ENCODE data around the gene GET3. TPM values are rescaled to one million over a fixed set of nuclear protein-coding genes. Genes with fewer than 3 reads are reported as not detected.

Gene GET3
- total and polyA plus RNA-seq, 3 experiments from 2014 or later, result 72.5 to 101 (median 96.9) TPM

DNA sequence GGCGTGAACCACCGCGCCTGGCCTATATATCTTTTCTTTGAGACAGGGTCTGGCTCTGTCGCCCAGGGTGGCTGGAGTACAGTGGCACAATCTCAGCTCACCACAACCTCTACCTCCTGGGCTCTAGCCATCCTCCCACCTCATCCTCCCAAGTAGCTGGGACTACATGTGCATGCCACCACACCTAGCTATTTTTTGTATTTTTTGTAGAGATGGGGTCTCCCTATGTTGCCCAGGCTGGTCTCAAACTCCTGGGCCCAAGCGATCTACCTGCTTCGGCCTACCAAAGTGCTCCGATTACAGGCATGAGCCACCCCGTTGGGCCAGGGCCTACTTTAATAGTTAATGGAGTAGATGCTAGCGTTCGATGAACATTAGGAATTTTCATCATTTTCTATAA lies 17.0 kb upstream of the GET3 start:
- CTCF ChIA-PET, result interaction anchor here (0.6 to 4.4 kb wide), 6 partner anchors 14 to 127 kb away, joined by 3 to 25 read pairs (median 4); partner anchors contain the start of gene TRIR
- no peaks in the 10 kb centered on the region for H3K9me3 Mint-ChIP-seq
- Histone ChIP-seq H3K36me3 (ENCODE audit: insufficient read depth, low read length) (peaks cover 7% of the 10 kb centered on the region), H3K27ac (ENCODE audit: low read depth, low read length) (peak overlapping the region; percentile 38), H3K9me3 (ENCODE audit: low read length) (no peaks in the 10 kb centered on the region), H3K4me3 (ENCODE audit: low read length) (peak overlapping the region; percentile 45), H3K4me1 (ENCODE audit: insufficient read depth, low read length) (peaks cover 17% of the 10 kb centered on the region), H3K27me3 (ENCODE audit: insufficient read depth, low read length, poor library complexity, severe bottlenecking) (no peaks in the 10 kb centered on the region)
- H3K27me3 Mint-ChIP-seq, result peaks cover 0 to 4% of the 10 kb centered on the region in 2 donors
- peaks cover 35 to 46% (median 38%) of the 10 kb centered on the region in 3 donors for H3K4me1 Mint-ChIP-seq
- peak overlapping the region; percentile 73 to 88 (median 77) for H3K4me3 Mint-ChIP-seq
- H3K36me3 Mint-ChIP-seq, result peaks cover 0 to 40% (median 6%) of the 10 kb centered on the region in 3 donors
- POLR2A ChIA-PET, result no interaction called here
- no peak for DNase-seq
- H3K27ac Mint-ChIP-seq, result peak overlapping the region in 6 of 8 donors; percentile 43 to 96 (median 78)

DNA sequence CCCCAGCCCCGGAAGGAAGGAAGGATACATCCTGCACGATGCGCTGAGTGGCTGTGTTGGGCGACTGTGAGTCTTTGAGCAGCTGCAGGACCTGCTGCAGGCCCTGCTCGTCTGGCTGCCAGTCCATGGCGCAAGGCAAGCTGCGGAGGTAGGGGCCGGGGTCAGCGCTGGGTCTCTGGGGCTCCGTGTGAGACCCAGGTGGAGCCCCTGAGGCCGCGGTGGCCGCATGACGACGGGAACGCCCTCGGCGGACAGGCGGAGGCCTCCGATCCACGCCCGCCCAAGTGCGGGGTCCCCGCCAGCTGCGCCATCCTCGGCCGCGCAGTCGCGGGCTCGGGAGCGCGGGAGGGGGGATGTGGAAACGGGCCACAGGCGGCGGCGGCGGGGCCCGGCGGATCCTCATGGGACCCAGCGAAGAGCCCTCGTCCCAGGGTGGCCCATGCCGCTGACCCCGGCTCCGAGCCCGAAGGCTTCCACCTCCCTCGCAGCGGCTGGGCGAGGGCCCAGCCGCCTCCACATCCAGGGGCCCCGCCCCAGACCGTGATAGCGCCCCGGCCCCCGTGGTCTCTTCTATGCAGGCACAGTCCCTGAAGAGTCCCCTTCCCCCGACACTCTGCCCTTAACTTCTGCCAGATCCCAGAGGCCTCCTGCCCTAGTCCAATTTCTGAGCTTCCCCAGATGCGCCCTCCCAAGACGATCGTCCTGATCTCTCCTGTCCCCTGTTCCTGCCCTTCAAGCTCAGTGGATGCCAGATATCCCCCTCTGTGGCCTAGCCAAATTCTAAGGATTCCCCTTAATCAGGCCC lies 16.2 kb upstream of the GET3 start:
- Histone ChIP-seq H3K4me1 (ENCODE audit: insufficient read depth, low read length) (peaks cover 17% of the 10 kb centered on the region), H3K4me3 (ENCODE audit: low read length) (peak overlapping the region; percentile 76), H3K9me3 (ENCODE audit: low read length) (no peaks in the 10 kb centered on the region), H3K27me3 (ENCODE audit: insufficient read depth, low read length, poor library complexity, severe bottlenecking) (no peaks in the 10 kb centered on the region), H3K27ac (ENCODE audit: low read depth, low read length) (peak overlapping the region; percentile 60), H3K36me3 (ENCODE audit: insufficient read depth, low read length) (peaks cover 7% of the 10 kb centered on the region)
- peaks cover 35 to 46% (median 38%) of the 10 kb centered on the region in 3 donors for H3K4me1 Mint-ChIP-seq
- peak in 1 of 5 donors; percentile 18 for DNase-seq
- ChIA-PET CTCF (interaction anchor here (0.6 to 4.4 kb wide), 6 partner anchors 13 to 126 kb away, joined by 3 to 25 read pairs (median 4); partner anchors contain the start of gene TRIR), POLR2A (interaction anchor here (0.6 to 4.0 kb wide), 3 partner anchors 14 to 225 kb away, joined by 5 to 38 read pairs (median 7); partner anchors contain the start of genes FBXW9, GET3 and TRIR)
- peaks cover 0 to 4% of the 10 kb centered on the region in 2 donors for H3K27me3 Mint-ChIP-seq
- peaks cover 0 to 33% (median 6%) of the 10 kb centered on the region in 3 donors for H3K36me3 Mint-ChIP-seq
- H3K27ac Mint-ChIP-seq, result peak overlapping the region; percentile 77 to 97 (median 91)
- peak overlapping the region; percentile 90 to 94 (median 92) for H3K4me3 Mint-ChIP-seq
- H3K9me3 Mint-ChIP-seq, result no peaks in the 10 kb centered on the region

DNA sequence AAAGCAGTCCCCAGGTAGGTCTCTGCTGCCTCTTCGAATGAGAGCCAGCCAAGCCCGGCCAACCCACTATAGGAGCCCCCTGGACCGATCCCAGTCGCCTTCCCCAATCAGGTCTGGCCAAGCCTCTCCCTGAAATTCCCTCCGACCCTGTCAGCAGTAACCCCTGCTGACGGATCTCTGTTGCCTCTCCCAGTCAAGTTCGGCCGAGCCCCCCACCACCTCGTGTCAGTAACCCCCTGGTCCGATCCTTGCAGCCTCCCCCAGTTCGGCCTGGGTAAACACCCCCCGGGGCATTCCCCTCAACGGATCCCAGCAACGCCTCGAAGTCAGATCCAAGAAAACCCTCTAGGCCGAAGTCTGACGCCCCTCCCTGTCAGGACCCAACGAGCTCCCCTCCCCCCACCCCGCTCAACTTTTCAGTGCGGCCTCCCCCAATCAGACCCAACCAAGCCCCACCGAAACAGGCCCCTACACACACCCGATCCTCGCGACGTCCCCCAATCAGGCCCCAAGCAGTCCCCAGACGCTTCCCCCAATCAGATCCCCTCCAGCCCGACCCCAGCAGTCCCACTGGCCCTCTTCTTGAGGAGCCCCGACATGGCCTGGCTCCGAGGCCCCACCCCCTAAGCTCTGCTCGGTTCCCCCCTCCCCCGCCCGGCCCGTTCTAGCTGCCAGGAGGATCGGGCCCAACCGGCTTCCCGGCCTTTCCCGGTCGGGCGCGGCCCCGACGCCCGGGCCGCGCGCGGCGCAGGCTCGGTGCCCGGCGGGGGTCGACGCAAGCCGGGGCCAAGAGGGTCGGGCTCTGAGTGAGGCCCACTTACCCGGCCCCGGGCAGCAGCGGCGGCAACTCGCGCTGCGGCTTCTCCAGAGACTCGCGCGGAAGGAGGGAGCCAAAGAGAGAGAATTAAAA lies 15.4 kb upstream of the GET3 start:
- Histone ChIP-seq H3K27me3 (ENCODE audit: insufficient read depth, low read length, poor library complexity, severe bottlenecking) (no peaks in the 10 kb centered on the region), H3K36me3 (ENCODE audit: insufficient read depth, low read length) (peaks cover 7% of the 10 kb centered on the region), H3K4me1 (ENCODE audit: insufficient read depth, low read length) (peaks cover 17% of the 10 kb centered on the region), H3K27ac (ENCODE audit: low read depth, low read length) (peak overlapping the region; percentile 60), H3K4me3 (ENCODE audit: low read length) (peak overlapping the region; percentile 76), H3K9me3 (ENCODE audit: low read length) (no peaks in the 10 kb centered on the region)
- H3K4me1 Mint-ChIP-seq, result peaks cover 35 to 46% (median 38%) of the 10 kb centered on the region in 3 donors
- H3K27me3 Mint-ChIP-seq, result peaks cover 0 to 4% of the 10 kb centered on the region in 2 donors
- peak overlapping the region; percentile 89 to 97 (median 94) for H3K27ac Mint-ChIP-seq
- H3K36me3 Mint-ChIP-seq, result peaks cover 0 to 28% (median 3%) of the 10 kb centered on the region in 3 donors
- ChIA-PET CTCF (interaction anchor here (0.6 to 4.4 kb wide), 4 partner anchors 12 to 39 kb away, joined by 3 to 25 read pairs (median 4); partner anchors contain the start of genes GET3 and TRIR), POLR2A (interaction anchor here (0.6 to 4.0 kb wide), 5 partner anchors 13 to 1193 kb away, joined by 4 to 38 read pairs (median 7); partner anchors contain the start of genes ECSIT, FBXW9, GET3 and TRIR)
- DNase-seq, result peak in 4 of 5 donors; percentile 42 to 67 (median 52)
- peak overlapping the region; percentile 90 to 95 (median 94) for H3K4me3 Mint-ChIP-seq
- no peaks in the 10 kb centered on the region for H3K9me3 Mint-ChIP-seq

DNA sequence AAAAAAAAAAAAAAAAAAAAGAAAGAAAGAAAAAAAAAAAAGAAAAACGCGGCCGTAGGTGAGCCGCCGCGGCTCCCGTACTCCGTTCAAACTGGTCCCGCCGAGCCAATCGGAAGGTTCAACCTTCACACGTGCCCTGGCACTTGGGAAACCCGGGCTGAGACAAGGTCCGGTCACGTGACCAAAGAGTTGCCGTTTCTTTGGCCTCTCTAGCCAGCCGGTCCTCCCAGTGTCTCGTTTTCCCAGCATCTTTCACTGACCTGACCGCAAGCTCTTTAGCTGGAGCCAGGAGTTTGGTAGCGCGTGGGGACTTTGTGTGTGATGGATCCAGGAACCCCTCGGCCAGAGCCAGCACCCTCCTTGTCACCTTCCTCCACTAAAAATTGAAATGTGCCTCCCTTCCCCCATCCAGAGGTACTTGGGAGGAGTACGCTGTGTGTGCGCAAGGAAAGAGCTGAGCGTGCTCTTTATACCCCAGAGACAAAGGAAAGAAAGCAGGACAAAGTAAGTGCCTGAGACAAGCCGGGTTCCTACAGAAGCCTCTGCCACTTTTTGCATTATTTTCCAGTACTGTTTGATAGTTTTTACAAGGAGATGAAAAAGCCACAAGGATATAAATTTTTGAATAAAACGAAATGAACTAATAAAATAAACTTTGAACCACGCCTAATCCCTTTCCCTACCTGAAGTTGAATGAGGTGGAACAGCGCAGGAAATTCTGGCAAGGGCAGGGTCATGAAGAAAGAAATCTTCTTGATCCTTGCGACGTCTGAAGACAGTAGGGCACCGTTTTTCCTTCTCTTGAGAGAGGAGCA lies 14.5 kb upstream of the GET3 start:
- Mint-ChIP-seq H3K27ac (peak overlapping the region; percentile 85 to 96 (median 94)), H3K36me3 (peaks cover 0 to 26% (median 3%) of the 10 kb centered on the region in 3 donors), H3K4me3 (peak overlapping the region; percentile 90 to 95 (median 94)), H3K4me1 (peaks cover 35 to 46% (median 38%) of the 10 kb centered on the region in 3 donors), H3K9me3 (no peaks in the 10 kb centered on the region), H3K27me3 (peaks cover 0 to 4% of the 10 kb centered on the region in 2 donors)
- H3K9me3 ChIP-seq (ENCODE audit: low read length), result no peaks in the 10 kb centered on the region
- peaks cover 7% of the 10 kb centered on the region for H3K36me3 ChIP-seq (ENCODE audit: insufficient read depth, low read length)
- H3K4me3 ChIP-seq (ENCODE audit: low read length), result peak overlapping the region; percentile 98
- H3K27me3 ChIP-seq (ENCODE audit: insufficient read depth, low read length, poor library complexity, severe bottlenecking), result no peaks in the 10 kb centered on the region
- H3K27ac ChIP-seq (ENCODE audit: low read depth, low read length), result peak overlapping the region; percentile 60
- ChIA-PET CTCF (interaction anchor here (0.9 to 4.4 kb wide), 6 partner anchors 11 to 69 kb away, joined by 3 to 25 read pairs (median 5); partner anchors contain the start of genes GET3, JUNB and TRIR), POLR2A (interaction anchor here (0.6 to 4.0 kb wide), 11 partner anchors 9 to 1194 kb away, joined by 3 to 38 read pairs (median 4); partner anchors contain the start of genes DHPS, ECSIT, FBXW9 and GET3)
- DNase-seq, result peak; percentile 90 to 97 (median 92)
- peaks cover 17% of the 10 kb centered on the region for H3K4me1 ChIP-seq (ENCODE audit: insufficient read depth, low read length)

DNA sequence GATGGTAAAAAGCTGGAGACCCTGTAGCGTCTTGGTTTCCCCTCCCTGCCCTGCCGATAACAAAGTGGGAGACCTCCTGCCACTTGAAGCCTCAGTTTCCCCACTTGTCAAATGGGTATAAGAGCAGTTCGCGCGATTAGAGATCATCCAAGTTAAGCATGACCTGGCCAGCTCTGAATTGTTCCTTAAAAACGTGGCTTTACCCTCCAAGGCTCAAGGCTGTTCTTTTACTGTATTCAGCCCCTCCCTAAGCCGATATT lies 14.0 kb upstream of the GET3 start:
- peak overlapping the region; percentile 98 for H3K4me3 ChIP-seq (ENCODE audit: low read length)
- H3K36me3 ChIP-seq (ENCODE audit: insufficient read depth, low read length), result peaks cover 7% of the 10 kb centered on the region
- Mint-ChIP-seq H3K36me3 (peaks cover 0 to 29% (median 3%) of the 10 kb centered on the region in 3 donors), H3K27me3 (peaks cover 0 to 4% of the 10 kb centered on the region in 2 donors), H3K9me3 (no peaks in the 10 kb centered on the region), H3K27ac (peak overlapping the region; percentile 85 to 96 (median 94)), H3K4me1 (peaks cover 35 to 46% (median 38%) of the 10 kb centered on the region in 3 donors), H3K4me3 (peak overlapping the region; percentile 90 to 95 (median 94))
- DNase-seq, result no peak
- H3K27me3 ChIP-seq (ENCODE audit: insufficient read depth, low read length, poor library complexity, severe bottlenecking), result no peaks in the 10 kb centered on the region
- CTCF ChIA-PET, result interaction anchor here (0.9 to 4.4 kb wide), 7 partner anchors 11 to 68 kb away, joined by 3 to 25 read pairs (median 5); partner anchors contain the start of genes GET3, JUNB and TRIR
- POLR2A ChIA-PET, result interaction anchor here (0.6 to 4.0 kb wide), 7 partner anchors 8 to 431 kb away, joined by 3 to 38 read pairs (median 4); partner anchors contain the start of genes DHPS, GET3, JUNB and TRIR
- H3K27ac ChIP-seq (ENCODE audit: low read depth, low read length), result peak overlapping the region; percentile 60
- peaks cover 17% of the 10 kb centered on the region for H3K4me1 ChIP-seq (ENCODE audit: insufficient read depth, low read length)
- H3K9me3 ChIP-seq (ENCODE audit: low read length), result no peaks in the 10 kb centered on the region

DNA sequence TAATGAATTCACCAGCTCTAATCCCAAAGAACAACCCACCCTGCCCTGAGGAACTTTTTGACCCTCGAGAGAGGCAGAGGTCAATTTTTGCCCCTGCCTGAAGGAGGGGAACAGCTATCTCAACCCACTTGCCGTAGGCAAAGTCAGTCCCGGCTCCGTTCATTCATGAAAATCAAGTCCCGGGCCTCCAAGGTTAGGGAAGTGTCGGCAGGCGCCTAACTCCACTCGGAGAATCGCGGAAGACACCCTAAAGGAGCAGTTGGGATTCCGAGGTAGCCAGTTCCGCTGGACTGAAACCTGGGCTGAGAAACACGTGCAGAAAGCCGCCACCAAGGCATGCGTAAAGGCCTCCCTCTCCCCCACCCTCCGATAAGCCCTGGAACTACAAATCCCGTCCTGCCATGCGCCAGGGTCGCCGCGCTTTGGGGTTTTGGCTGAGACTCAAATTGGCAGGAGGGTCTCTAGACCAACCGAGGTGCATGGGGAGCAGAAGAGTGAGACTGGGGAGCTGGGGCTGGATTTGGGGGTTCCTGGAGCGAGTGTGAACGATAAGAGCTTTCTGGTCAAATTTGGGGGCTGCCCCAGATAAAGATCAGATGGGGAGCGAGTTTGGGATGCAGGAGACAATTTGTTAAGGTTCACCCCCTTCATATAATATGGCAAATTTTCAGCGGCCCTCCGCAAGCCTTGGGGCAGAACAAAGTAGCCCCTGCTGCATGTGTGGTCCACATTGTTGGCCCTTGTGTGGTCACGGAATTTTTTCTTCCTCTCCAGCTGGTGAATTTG lies 13.5 kb upstream of the GET3 start, which contains the start of gene TNPO2:
Gene TNPO2, minus strand, starts transcription at position 292 of the 786 bp plus-strand sequence. CDS start 2,955 bp downstream, outside the sequence.
- H3K36me3 ChIP-seq (ENCODE audit: insufficient read depth, low read length), result peaks cover 7% of the 10 kb centered on the region
- H3K4me3 ChIP-seq (ENCODE audit: low read length), result peak within 1 kb of the TSS; percentile 98
- peaks cover 17% of the 10 kb centered on the region for H3K4me1 ChIP-seq (ENCODE audit: insufficient read depth, low read length)
- peaks cover 0 to 28% (median 0%) of the 10 kb centered on the region in 3 donors for H3K36me3 Mint-ChIP-seq
- H3K4me3 Mint-ChIP-seq, result peak within 1 kb of the TSS; percentile 90 to 95 (median 94)
- POLR2A ChIA-PET, result interaction anchor here (0.6 to 4.0 kb wide), 6 partner anchors 8 to 431 kb away, joined by 3 to 38 read pairs (median 4); partner anchors contain the start of genes GET3, JUNB and TRIR
- peak within 1 kb of the TSS; percentile 85 to 96 (median 94) for H3K27ac Mint-ChIP-seq
- no peaks in the 10 kb centered on the region for H3K9me3 Mint-ChIP-seq
- peak; percentile 20 to 73 (median 32) for DNase-seq
- peaks cover 0 to 4% of the 10 kb centered on the region in 2 donors for H3K27me3 Mint-ChIP-seq
- CTCF ChIA-PET, result interaction anchor here (0.9 to 4.4 kb wide), 8 partner anchors 10 to 68 kb away, joined by 3 to 25 read pairs (median 4); partner anchors contain the start of genes GET3, JUNB and TRIR
- H3K27me3 ChIP-seq (ENCODE audit: insufficient read depth, low read length, poor library complexity, severe bottlenecking), result no peaks in the 10 kb centered on the region
- H3K4me1 Mint-ChIP-seq, result peaks cover 35 to 42% (median 35%) of the 10 kb centered on the region in 3 donors
- H3K27ac ChIP-seq (ENCODE audit: low read depth, low read length), result peak within 1 kb of the TSS; percentile 60
- H3K9me3 ChIP-seq (ENCODE audit: low read length), result no peaks in the 10 kb centered on the region
